ENCODE results near the gene CEP44. TPM values are rescaled to one million over a fixed set of nuclear protein-coding genes. Genes with fewer than 3 reads are reported as not detected.

The CEP44 gene
- total RNA-seq, 1 experiment from 2014 or later, result 11.5 TPM

- no peaks in the 10 kb centered on the region for H3K9me2 ChIP-seq (ENCODE audit: insufficient read depth)
- no peak overlapping the region for H3K4me2 ChIP-seq (ENCODE audit: low read length)
- H3K4me1 ChIP-seq (ENCODE audit: control insufficient read depth in 1 of 2, insufficient read depth in 2 of 2, low read length in 2 of 2), result no peaks in the 10 kb centered on the region
- no peak overlapping the region for H3K27ac ChIP-seq (ENCODE audit: low read depth, low read length)
- H3K4me3 ChIP-seq (replicated peaks in 1 of 2; ENCODE audit: low read depth in 1 of 2, low read length in 2 of 2), result no peak overlapping the region
- TF ChIP-seq, protein P1, sequence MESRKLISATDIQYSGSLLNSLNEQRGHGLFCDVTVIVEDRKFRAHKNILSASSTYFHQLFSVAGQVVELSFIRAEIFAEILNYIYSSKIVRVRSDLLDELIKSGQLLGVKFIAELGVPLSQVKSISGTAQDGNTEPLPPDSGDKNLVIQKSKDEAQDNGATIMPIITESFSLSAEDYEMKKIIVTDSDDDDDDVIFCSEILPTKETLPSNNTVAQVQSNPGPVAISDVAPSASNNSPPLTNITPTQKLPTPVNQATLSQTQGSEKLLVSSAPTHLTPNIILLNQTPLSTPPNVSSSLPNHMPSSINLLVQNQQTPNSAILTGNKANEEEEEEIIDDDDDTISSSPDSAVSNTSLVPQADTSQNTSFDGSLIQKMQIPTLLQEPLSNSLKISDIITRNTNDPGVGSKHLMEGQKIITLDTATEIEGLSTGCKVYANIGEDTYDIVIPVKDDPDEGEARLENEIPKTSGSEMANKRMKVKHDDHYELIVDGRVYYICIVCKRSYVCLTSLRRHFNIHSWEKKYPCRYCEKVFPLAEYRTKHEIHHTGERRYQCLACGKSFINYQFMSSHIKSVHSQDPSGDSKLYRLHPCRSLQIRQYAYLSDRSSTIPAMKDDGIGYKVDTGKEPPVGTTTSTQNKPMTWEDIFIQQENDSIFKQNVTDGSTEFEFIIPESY (IDR thresholded peaks at IDR 0.05; ENCODE audit: extremely low read depth, insufficient replicate concordance, low read length), result no peak
- no peak for TF ChIP-seq SIN3A (IDR thresholded peaks at IDR 0.05; ENCODE audit: low read depth)
- no peak for TF ChIP-seq YY1 (IDR thresholded peaks at IDR 0.05; ENCODE audit: extremely low read depth, insufficient replicate concordance, low read depth, low read length)
- no peak for TF ChIP-seq SRF (IDR thresholded peaks at IDR 0.05; ENCODE audit: low read depth)
- TF ChIP-seq ZNF274 (IDR thresholded peaks at IDR 0.05; ENCODE audit: low read depth, low read length), result no peak
- no peak for TF ChIP-seq EZH2 (IDR thresholded peaks at IDR 0.05)
- TF ChIP-seq SP1 (IDR thresholded peaks at IDR 0.05; ENCODE audit: low read depth), result no peak
- TF ChIP-seq POLR2A (IDR thresholded peaks at IDR 0.05; ENCODE audit: borderline replicate concordance, extremely low read depth, insufficient read depth, insufficient read length), result no peak
- TF ChIP-seq, protein P2, sequence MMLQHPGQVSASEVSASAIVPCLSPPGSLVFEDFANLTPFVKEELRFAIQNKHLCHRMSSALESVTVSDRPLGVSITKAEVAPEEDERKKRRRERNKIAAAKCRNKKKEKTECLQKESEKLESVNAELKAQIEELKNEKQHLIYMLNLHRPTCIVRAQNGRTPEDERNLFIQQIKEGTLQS (IDR thresholded peaks at IDR 0.05), result no peak
- TF ChIP-seq, protein P3, sequence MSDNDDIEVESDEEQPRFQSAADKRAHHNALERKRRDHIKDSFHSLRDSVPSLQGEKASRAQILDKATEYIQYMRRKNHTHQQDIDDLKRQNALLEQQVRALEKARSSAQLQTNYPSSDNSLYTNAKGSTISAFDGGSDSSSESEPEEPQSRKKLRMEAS (IDR thresholded peaks at IDR 0.05), result no peak
- no peak for TF ChIP-seq ZFX (IDR thresholded peaks at IDR 0.05)
- no peak for TF ChIP-seq TCF7L2 (IDR thresholded peaks at IDR 0.05; ENCODE audit: borderline replicate concordance, extremely low read depth, insufficient read depth, insufficient read length)
- no peak for TF ChIP-seq FOSL1 (IDR thresholded peaks at IDR 0.05; ENCODE audit: low read depth)
- no peak for TF ChIP-seq EZH2phosphoT487 (IDR thresholded peaks at IDR 0.05; ENCODE audit: borderline replicate concordance)
- intact Hi-C loops (cut with micrococcal nuclease), result no loop called here
- ATAC-seq (no peak), DNase-seq (ENCODE audit: low read depth, low spot score) (no peak)
- no peaks in the 10 kb centered on the region for H3K79me2 ChIP-seq (ENCODE audit: insufficient read depth, low read length)
- H3K36me3 ChIP-seq (ENCODE audit: control insufficient read depth in 1 of 2, insufficient read depth in 2 of 2, low read length in 2 of 2), result peaks cover 3 to 5% of the 10 kb centered on the region in 2 experiments; a peak in 1 of 4 replicates
- no peaks in the 10 kb centered on the region for H4K20me1 ChIP-seq (ENCODE audit: insufficient read depth)
- ChIA-PET POLR2A (no interaction called here), CTCF (no interaction called here), RAD21 (ENCODE audit: low non-redundant PET in 1 of 2, low total read pairs in 2 of 2, uncharacterized antibody in 2 of 2, unreplicated experiment in 2 of 2) (no interaction called here)
- H3K27me3 ChIP-seq (ENCODE audit: insufficient read depth, low read length), result no peaks in the 10 kb centered on the region
- no TSS peak for BruUV-seq (replicated peaks)
- no peak overlapping the region for H2AFZ ChIP-seq (ENCODE audit: low read depth, low read length, poor library complexity, severe bottlenecking)
- H3K9me3 ChIP-seq (ENCODE audit: control insufficient read depth in 1 of 2, insufficient read depth in 1 of 2, low read depth in 1 of 2, low read length in 2 of 2), result no peaks in the 10 kb centered on the region
- H3K9ac ChIP-seq (ENCODE audit: low read length), result no peak overlapping the region
Measured at GRCh38 chr4:174303687-174304086, 20.0 kb downstream of the CEP44 start.
